Breast epithelium (tissue), 3 donors: ENCODE results near the gene FAM78B.

ENCODE experiments used
- POLR2A ChIP-seq: fragments of 450-650 bp; IDR thresholded peaks from one replicate; pipeline ENCODE4 v1.6.1; 2016; ENCODE audit warnings: antibody characterized with exemption, mild to moderate bottlenecking, moderate library complexity
- TF ChIP-seq, protein P1 (sequence below), 3 donors: fragments of 450-650 bp; IDR thresholded peaks; one replicate each; pipeline ENCODE4 v1.5.1; 2016 to 2017; ENCODE audit warnings: antibody characterized with exemption in 3 of 3, mild to moderate bottlenecking in 3 of 3, moderate library complexity in 3 of 3

DNA sequence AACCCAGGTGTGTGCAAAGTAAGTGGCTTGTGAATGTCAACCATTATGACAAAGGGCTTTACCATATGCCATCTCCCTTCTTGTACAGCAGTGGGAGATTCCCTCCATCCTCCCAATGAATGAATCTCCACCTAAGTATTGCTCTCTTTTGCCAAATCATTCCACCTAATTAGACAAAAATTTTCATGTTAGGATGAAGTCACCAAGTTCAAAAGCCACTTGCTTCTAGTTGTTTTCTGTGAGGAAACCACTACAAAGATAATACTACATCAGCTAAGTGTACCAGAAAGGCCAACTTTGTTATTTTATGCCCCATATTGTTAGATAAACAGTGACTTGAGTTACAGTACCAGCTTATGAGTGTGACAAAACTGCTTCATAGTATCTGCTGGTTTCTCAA is 34.3 kb downstream of the FAM78B start:
- TF ChIP-seq, protein P1, sequence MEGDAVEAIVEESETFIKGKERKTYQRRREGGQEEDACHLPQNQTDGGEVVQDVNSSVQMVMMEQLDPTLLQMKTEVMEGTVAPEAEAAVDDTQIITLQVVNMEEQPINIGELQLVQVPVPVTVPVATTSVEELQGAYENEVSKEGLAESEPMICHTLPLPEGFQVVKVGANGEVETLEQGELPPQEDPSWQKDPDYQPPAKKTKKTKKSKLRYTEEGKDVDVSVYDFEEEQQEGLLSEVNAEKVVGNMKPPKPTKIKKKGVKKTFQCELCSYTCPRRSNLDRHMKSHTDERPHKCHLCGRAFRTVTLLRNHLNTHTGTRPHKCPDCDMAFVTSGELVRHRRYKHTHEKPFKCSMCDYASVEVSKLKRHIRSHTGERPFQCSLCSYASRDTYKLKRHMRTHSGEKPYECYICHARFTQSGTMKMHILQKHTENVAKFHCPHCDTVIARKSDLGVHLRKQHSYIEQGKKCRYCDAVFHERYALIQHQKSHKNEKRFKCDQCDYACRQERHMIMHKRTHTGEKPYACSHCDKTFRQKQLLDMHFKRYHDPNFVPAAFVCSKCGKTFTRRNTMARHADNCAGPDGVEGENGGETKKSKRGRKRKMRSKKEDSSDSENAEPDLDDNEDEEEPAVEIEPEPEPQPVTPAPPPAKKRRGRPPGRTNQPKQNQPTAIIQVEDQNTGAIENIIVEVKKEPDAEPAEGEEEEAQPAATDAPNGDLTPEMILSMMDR (IDR thresholded peaks at IDR 0.05): no peak
- TF ChIP-seq POLR2A: no peak
